GM12891 (cell line): ENCODE results near the gene RRAS2.

Experiments used
- POLR2A ChIP-seq: IDR thresholded peaks from 2 replicates; pipeline ENCODE4 v1.6.1; 2011; ENCODE audit warnings: low read depth, low read length, control low read depth
- POLR2AphosphoS5 ChIP-seq: IDR thresholded peaks from 2 replicates; pipeline ENCODE4 v1.6.1; 2011; ENCODE audit warnings: low read depth, low read length, control low read depth

DNA sequence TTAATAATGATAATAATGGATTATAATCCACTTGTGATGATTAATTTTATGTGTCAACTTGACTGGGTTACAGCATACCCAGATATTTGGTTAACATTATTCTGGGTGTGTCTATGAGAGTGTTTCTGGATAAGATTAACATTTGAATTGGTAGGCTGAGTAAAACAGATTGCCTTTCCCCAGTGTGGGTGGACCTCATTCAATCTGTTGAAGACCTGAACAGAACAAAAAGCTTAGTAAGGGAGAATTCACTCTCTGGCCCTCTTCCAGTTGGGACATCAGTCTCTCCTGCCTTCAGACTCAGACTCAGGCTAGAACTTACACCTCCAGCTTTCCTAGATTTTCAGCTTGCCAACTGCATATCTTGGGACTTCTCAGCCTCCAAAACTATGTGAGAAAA, 37.3 kb upstream of the RRAS2 start:
- no peak for TF ChIP-seq POLR2AphosphoS5
- no peak for TF ChIP-seq POLR2A
